NK-92 treated with Interleukin-12 subunit alpha and Interleukin-12 subunit beta, amount 100 ng/mL, for 24 hours (cell line): ENCODE data around the gene ZNF700.
"Not testable (repeated sequence)": the region's sequence is repeated elsewhere in the genome, so short reads cannot be mapped to it uniquely, and the experiment has no call there.

Source experiments
- DNase-seq: peaks from one replicate; lab custom pipeline; 2025; lab: John Stamatoyannopoulos, UW

ZNF700 gene

DNA sequence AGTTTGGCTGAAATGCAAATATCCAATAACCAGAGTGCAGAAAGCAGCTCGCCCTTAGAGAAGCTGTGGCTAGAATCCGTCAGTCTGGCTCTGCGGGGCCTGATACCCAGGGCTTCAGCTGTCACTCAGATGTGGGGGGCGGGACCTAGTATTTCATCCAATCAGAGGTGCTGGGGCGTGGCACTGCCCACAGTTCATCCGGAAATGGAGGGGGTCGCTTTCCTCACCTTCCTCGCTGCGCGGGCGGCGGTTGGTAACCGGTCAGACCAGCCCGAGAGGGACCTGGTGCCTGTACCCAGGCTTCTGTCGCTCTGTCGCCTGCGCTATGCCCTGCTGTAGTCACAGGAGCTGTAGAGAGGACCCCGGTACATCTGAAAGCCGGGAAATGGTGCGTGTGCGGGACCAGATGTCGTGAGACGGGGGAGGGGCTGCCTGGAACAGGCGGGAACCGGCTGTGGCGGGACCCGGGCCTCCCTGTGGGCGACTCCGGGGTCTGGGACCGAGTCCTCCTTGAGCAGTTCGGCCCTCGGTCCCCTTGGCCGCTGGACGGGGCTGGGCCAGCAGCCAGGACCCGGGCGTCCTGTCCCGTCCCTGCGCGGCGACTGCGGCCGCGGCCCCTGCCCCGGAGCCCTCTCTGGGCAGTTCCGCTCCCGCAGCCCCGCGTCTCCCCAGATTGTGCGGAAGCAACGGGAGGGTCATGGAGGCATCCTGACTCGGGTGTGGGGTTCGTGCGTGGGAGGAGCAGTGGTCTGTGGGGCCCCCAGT is at the start of gene ZNF700:
Gene ZNF700 (plus strand): TSS at position 222 of the 765 bp plus-strand sequence. CDS start 104 bp downstream, at position 326.
- peak; percentile 91 for DNase-seq

DNA sequence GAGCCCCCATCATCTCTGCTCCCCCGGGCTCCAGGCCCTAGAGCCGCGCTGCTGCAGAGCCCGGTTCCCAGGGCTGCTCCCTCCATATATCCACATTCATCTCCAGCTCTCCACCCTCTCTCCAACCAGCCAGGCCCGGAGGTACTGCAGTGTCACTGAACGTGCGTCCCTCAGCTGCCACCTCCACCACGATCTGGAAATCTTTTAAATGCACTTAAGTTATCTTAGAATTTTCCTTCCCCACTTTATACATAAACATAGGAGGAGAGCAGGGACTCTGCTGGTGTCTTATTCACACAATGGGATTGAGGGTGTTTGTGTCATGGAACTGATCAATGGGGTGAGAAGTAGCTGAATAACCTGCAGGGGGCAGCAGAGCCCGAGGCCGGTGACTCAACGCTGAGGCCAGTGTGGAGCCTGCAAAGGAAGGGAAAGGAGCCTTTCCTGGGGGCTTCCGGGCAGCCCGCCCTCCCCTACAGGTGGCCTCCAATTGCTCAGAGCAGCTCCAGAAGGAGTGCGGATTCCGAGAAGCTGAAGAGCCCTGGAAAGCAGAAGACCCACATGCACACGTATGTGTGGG is 45.1 kb upstream of the ZNF700 start:
- DNase-seq = peak; percentile 5

DNA sequence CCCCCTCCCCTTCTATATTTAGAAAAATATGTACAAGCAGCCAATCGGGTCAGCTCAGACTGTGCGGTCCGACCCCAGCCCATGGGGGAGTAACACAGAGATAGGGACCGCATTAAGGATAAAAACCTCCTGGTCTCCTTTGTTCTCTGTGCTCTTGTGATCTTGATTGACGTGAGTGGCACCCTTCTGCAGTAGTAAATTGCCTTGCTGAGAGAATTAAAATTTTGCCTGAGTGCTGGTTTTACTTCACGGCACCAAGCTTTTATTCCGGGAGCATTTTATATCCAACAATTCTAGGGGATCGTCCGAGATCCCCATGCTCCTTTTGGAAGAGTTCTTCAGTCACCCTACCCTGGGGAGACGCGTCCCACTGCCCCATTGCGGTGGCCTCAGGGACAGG is 44.3 kb upstream of the ZNF700 start:
- DNase-seq = no peak

DNA sequence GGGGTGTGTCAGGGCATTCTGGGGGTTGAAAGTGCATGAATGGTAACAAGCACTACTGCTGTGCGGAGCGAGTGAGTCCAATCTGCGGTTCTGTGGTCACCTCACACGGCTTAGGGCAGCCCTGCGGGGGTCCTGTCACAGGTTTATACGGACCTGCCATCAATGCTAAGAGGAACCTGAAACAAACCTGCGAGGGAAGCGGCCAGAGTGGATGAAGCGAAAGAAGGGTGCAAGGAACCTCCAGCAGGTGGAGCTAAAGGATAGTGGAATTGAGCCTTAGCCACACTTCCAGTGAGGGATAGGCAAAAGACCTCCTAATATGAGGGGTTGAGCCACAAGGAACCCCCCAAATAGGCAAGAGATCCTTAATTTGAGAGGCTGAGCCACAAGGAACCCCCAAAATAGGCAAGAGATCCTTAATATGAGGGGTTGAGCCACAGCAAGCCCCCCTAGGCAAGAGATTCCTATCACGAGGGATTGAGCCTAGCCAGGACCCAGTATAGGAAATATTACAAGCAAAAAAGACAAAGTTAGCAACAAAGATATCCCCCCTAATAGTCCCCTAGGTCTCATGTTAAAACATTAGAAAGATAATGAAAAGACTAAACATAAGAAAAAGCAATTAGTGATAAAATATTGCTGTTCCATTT is 43.6 kb upstream of the ZNF700 start:
- DNase-seq = peak; percentile 2

DNA sequence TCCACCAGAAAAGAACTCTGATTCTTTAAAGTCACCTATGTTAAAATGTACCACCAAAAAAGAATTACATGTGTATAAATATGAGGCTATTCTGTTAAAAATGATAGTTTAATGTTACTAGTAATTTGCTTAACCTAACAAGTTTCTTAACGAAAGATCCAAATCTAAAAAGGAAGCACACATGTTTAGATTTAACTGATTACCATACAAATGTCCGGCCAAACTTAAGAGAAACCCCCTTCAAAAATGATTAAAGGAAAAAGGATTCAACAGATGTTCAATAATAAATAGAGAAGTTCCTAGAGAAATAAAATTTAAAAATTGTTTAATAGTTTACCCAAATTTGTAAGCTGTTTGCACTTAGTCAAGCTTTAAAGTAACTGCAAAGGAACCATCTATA is 42.3 kb upstream of the ZNF700 start:
- no peak for DNase-seq

DNA sequence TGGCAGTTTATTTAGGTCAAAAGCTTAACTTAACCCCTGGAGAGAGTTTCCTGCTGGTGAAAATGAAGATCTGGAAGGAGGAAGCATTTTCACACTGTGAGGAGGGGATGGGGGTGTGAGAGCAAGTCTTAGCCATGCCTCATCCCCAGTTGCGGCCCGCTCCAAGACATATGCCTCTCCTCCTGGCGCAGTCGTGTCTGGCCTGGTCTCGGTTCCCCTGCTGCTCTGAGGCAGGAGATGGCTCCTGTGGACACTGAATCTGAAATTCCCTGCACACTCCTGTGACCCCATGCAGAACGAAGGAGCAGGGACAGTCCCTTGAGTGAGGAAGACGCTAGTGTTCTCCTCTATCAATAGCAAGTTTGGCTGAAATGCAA is 37.7 kb upstream of the ZNF700 start:
- DNase-seq = no peak

DNA sequence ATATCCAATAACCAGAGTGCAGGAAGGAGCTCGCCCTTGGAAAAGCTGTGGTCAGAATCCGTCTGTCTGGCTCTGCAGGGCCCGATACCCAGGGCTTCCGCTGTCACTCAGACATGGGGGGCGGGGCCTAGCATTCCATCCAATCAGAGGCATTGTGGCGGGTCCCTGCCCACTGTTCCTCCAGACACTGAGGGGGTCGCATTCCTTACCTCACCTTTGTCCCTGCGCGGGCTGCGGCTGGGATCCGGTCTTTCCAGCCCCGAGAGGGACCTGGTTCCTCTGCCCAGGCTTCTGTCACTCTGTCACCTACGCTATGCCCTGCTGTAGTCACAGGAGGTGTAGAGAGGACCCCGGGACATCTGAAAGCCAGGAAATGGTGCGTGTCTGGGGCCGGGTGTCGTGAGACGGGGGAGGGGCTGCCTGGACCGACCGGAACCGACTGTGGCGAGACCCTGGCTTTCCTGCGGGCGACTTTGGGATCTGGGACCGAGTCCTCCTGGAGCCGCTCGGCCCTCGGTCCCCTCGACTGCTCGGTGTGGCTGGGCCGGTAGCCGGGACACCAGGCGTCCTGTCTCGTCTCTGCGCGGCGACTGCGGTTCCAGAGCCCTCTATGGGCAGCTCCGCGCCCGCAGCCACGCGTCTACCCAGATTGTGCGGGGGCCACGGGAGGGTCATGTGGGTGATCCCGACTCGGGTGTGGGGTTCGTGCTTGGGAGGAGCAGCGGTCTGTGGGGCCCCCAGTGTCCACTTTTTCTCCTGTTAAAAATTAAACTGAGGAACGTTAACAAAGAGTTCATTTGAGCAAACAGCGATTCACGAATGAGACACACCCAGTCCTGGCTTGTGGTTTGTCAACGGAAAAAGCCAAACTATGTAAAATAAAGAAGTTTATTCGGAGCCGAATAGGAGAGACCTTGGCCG is 37.0 kb upstream of the ZNF700 start, which contains the start of gene ZNF69:
Gene ZNF69 (plus strand): TSS at position 172 of the 921 bp plus-strand sequence. CDS start 142 bp downstream, at position 314.
- no peak for DNase-seq

DNA sequence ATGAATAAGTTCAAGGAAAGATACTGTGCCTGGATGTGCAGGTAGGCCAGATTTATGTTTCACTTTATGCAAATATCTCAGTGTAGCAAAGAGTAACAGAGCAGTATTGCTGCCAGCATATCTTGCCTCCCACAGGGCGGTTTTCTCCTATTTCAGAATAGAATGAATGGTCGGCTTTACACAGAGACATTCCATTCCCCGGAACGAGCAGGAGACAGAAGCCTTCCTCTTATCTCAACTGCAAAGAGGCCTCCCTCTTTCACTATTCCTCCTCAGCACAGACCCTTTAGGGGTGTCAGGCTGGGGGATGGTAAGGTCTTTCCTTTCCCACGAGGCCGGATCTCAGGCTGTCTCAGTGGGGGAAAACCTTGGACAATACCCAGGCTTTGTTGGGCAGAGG is 35.0 kb upstream of the ZNF700 start:
- DNase-seq = not testable (repeated sequence)

DNA sequence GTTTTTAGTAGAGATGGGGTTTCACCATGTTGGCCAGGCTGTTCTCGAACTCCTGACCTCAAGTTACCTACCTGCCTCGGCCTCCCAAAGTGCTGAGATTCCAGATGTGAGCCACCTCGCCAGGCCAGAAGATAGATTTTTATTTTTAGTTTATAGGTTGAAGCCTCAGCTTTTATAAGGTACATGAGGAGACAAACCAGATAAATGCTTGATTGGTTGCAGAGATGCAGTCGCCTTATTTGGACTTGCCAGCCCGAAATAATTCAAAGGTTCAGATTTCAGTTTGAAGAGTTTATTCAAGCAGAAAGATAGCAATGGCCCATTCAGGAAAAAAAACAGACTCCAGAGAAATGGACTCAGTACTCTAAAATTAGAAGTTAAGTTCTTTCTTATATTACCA is 34.3 kb upstream of the ZNF700 start:
- no peak for DNase-seq

DNA sequence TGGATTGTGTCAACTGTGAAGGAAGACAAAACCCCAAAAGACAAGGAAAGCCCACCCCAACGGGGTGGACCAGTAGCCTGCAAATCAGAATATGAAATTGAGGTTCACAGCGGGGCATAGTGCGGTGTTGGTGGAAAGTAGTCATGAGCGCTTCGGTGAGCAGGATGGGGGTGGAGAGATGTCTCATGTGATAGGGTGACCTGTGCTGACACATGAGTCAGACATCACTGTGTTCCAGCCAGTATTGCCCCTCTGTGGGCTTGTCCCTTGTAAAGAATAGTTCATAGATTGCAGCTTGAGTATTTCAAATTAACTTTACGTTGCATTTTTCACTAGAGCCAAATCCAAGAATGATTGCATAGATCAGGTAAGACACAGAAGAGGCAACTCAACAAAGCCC is 30.1 kb upstream of the ZNF700 start:
- DNase-seq = no peak

DNA sequence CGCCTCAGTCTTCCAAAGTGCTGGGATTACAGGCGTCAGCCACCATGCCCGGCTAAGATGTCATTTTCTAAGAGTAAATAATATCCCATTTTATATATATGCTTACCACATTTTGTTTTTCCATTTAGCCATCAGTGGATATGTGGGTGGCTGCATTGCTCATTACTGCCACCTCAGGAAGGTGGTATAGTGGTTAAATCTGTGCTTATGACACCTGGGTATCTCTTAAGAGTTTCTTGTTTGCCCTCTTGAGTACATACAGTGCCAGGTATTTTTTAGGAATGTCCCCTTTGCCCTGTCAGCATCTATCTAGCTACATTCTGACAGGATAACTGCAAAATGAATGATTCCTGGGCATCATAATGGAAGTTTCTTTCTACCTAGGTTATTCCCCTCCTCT is 22.7 kb upstream of the ZNF700 start:
- DNase-seq = no peak

DNA sequence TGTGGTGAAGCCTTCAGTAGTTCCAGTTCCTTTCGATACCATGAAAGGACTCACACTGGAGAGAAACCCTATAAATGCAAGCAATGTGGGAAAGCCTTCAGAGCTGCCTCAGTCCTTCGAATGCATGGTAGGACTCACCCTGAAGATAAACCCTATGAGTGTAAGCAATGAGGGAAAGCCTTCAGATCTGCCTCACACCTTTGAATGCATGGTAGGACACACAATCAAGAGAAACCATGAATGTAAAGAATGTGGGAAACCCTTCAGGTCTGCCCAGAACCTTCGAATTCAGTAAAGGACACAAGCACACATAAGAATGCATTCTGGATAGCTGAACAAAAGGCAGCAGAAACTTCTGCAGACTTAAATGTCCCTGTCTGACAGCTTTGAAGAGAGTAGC is 19.0 kb upstream of the ZNF700 start:
- no peak for DNase-seq

DNA sequence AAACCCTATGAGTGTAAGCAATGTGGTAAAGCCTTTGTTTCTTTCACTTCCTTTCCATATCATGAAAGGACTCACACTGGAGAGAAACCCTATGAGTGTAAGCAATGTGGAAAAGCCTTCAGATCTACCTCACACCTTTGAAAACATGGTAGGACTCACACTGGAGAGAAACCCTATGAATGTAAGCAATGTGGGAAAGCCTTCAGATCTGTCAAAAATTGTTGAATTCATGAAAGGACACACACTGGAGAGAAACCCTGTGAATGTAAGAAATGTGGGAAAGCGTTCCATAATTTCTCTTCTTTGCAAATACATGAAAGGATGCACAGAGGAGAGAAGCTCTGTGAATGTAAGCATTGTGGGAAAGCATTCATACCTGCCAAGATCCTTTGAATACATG is 13.0 kb upstream of the ZNF700 start:
- DNase-seq = not testable (repeated sequence)

DNA sequence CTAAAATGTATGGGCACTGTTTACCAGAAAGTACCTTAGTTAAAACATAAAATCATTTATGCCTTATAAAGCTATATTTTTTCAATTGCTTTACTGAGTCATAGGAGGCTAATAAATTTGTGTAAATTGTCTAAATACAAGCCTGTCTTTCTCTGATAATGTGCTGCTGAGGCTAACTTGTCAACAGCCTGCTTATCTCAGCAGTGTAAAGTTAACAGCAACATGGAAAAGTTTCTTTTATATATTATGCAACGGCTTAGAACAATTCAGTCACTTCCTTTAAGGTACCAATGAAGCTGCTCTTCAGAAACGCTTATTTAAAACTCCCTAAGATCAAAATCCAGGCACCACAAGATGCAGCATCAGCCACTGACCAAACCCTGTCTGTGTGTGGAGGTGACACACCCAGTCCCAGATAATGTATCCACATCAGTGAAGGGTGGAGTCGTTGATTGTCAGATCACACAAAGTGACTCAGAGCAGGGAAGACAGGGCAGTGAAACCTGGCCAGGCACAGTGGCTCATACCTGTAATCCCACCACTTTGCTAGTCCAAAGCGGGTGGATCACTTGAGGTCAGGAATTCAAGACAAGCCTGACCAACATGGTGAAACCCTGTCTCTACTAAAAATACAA is 10.4 kb upstream of the ZNF700 start:
- not testable (repeated sequence) for DNase-seq

DNA sequence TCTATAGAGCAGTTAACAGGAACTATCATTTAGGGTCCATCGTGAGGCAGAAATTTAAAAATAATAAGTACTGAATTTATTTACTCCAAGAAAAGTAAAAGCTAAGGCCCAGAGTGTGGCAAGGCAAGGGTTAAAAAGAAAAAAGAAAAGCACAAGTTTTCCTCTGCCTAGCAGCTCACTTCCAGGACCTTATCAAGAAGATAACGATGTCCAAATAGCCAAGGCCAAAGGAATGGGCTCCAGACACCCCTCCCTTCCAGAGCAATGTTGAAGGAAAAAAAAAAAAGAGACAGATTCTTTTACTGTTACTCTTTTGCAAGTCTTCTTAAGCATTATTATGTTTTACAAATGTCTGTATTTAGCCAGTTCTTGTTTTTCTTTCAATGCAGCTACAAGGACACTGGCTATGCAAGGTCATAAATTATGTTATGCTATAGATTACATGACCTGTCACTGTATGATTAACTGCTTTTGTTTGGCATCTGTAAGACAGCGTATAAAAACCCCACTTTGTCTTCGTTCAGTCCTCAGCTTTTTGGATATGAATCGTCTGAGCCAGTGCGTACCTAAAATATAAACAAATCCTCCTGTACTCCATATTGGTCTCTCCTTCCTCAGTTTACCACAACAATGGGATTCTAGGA is 2.9 kb upstream of the ZNF700 start:
- no peak for DNase-seq

DNA sequence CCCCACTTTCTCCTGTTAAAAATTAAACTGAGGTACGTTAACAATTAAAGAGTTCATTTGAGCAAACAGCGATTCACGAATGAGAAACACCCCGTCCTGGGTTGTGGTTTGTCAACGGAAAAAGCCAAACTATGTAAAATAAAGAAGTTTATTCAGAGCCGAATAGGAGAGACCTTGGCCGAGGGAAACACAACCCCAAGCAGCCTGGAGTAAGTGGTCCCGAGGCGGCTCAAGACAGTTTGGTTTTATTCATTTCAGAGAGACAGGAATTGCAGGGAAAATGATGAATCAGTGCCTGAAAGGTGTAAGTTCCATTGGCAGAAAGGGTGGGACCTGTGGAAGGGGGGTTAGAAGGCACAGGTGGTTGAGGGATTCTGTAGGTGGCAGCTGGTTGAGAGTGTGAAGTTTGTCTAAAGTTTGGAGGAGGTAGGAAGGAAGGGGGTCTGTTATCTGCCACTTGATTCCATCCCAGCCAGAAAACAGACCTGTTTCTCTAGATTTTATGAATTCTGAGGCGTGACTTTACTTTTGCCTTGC is 812 bp downstream of the ZNF700 start:
- DNase-seq = not testable (repeated sequence)

DNA sequence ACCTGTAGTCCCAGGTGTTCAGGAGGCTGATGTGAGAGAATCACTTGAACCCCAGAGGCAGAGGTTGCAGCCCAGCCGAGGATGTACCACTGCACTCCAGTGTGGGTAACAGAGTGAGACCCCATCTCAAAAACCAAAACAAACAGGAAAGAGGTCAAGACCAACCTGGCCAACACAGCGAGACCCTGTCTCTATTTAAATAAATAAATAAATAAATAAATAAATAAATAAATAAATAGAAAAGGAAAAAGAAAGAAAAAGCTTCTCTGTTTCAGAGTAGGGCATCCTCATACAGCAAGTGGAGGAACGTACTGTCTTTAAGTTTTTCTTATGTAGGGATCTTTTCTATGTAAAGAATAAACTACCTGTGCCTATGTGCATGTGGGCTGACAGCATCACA is 2.3 kb downstream of the ZNF700 start:
- DNase-seq = no peak

DNA sequence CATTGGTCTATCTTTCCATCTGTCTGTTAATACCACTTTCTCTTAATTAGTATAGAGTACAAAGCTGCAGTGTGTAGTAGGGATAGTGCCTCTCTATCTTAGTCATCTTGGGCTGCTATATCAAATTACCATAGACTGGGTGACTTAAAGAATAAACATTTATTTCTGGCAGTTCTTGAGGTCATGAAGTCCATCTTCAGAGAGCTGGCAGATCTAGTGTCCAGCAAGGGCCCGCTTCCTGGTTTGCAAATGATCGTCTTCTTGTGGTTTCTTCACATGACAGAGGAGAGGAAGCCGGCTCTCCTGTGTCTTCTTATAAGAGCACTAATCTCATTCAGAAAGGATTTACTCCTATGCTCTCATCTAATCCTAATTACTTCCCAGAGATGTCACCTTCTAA is 6.1 kb downstream of the ZNF700 start:
- no peak for DNase-seq

DNA sequence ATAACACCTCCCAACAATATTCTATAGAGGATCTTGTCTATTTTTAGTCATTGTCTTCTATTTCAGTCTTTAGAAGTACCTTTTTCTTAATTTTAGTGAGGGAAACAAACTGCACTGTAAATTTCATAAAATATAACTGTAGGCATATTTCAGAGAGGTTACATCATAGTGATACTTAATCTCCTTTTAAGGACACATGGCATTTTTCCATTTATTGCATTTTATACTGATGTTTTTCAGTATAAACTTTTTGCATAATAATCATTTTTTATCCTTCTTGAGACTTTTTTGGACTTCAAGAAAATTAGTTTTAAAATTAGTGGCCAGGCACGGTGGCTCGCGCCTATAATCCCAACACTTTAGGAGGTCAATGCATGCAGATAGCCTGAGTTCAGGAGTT is 6.6 kb downstream of the ZNF700 start:
- DNase-seq = no peak

DNA sequence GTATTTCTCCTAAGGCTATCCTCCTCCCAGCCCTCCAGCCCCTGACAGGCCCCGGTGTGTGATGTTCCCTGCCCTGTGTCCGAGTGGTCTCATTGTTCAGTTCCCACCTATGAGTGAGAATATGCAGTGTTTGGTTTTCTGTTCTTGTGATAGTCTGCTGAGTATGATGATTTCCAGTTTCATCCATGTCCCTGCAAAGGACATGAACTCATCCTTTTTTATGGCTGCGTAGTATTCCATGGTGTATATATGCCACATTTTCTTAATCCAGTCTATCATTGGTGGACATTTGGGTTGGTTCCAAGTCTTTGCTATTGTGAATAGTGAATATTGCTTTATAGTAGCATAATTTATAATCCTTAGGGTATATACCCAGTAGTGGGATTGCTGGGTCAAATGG is 10.9 kb downstream of the ZNF700 start:
- not testable (repeated sequence) for DNase-seq

DNA sequence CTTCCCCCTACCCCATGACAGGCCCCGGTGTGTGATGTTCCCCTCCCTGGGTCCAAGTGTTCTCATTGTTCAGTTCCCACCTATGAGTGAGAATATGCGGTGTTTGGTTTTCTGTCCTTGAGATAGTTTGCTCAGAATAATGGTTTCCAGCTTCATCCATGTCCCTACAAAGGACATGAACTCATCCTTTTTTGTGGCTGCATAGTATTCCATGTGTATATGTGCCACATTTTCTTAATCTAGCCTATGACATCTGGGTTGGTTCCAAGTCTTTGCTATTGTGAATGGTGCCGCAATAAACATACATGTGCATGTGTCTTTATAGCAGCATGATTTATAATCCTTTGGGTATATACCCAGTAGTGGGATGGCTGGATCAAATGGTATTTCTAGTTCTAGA is 13.5 kb downstream of the ZNF700 start:
- not testable (repeated sequence) for DNase-seq
